Glutamatergic neuron (in vitro differentiated cells): Measurements from ENCODE around the gene CFL1. TPM values are rescaled to one million over a fixed set of nuclear protein-coding genes. Genes with fewer than 3 reads are reported as not detected.

ENCODE experiments used
- DNase-seq: peaks from one replicate; pipeline ENCODE4 v3.0.0; 2022
- H3K27ac Mint-ChIP-seq: one replicate; pipeline ENCODE4 v1.8.0; 2020; ENCODE audit warnings: mild to moderate bottlenecking, mixed read lengths, inconsistent platforms; ENCODE audit not compliant: unreplicated experiment
- H3K27me3 Mint-ChIP-seq: one replicate; pipeline ENCODE4 v1.8.0; 2020; ENCODE audit warnings: mild to moderate bottlenecking, moderate library complexity, mixed read lengths, inconsistent platforms; ENCODE audit not compliant: unreplicated experiment
- H3K36me3 Mint-ChIP-seq: one replicate; pipeline ENCODE4 v1.8.0; 2020; ENCODE audit warnings: mild to moderate bottlenecking, mixed read lengths, inconsistent platforms; ENCODE audit not compliant: unreplicated experiment
- H3K4me1 Mint-ChIP-seq: one replicate; pipeline ENCODE4 v1.8.0; 2020; ENCODE audit warnings: mild to moderate bottlenecking, low read depth, mixed read lengths, inconsistent platforms; ENCODE audit not compliant: unreplicated experiment
- H3K4me3 Mint-ChIP-seq: one replicate; pipeline ENCODE4 v1.8.0; 2020; ENCODE audit warnings: mild to moderate bottlenecking, mixed read lengths, inconsistent platforms; ENCODE audit not compliant: unreplicated experiment
- H3K9me3 Mint-ChIP-seq: one replicate; pipeline ENCODE4 v1.8.0; 2020; ENCODE audit warnings: mild to moderate bottlenecking, moderate library complexity, mixed read lengths, inconsistent platforms; ENCODE audit not compliant: unreplicated experiment
- long read RNA-seq: library from polyadenylated mRNA; unstranded; transcript quantifications from one replicate; pipeline ENCODE4 v2.0.0, GENCODE V29; 2020; ENCODE audit not compliant: unreplicated experiment
- total RNA-seq: library from RNA; stranded (reverse); fragmentation: NEBNext Ultra II Directional; extraction: Animal tissue kit (Norgen Biotek cat#: 25700); gene quantifications from one replicate; pipeline ENCODE4 v1.2.1, GENCODE V29; 2021; ENCODE audit not compliant: unreplicated experiment
- TF ChIP-seq, protein P1 (sequence below): fragments of 200-600 bp; sonication (generic); IDR thresholded peaks from one replicate; pipeline ENCODE4 v1.5.0; 2021; ENCODE audit not compliant: partially characterized antibody, unreplicated experiment

The CFL1 gene
- 1,294 TPM for total RNA-seq
- long read RNA-seq, transcript CFL1-209 (3 exons, 647 nt), result minor isoform, 17 of 1,971 reads
- long read RNA-seq, transcript CFL1-210 (2 exons, 1,509 nt), result minor isoform, 6 of 1,971 reads
- long read RNA-seq, transcript CFL1-201 (4 exons, 1,234 nt), result major isoform, 1,909 of 1,971 reads
- long read RNA-seq, partial matches to known transcripts, result 1 of 1,971 reads
- long read RNA-seq, other reads (novel, unspliced or antisense), result 35 of 1,971 reads

DNA sequence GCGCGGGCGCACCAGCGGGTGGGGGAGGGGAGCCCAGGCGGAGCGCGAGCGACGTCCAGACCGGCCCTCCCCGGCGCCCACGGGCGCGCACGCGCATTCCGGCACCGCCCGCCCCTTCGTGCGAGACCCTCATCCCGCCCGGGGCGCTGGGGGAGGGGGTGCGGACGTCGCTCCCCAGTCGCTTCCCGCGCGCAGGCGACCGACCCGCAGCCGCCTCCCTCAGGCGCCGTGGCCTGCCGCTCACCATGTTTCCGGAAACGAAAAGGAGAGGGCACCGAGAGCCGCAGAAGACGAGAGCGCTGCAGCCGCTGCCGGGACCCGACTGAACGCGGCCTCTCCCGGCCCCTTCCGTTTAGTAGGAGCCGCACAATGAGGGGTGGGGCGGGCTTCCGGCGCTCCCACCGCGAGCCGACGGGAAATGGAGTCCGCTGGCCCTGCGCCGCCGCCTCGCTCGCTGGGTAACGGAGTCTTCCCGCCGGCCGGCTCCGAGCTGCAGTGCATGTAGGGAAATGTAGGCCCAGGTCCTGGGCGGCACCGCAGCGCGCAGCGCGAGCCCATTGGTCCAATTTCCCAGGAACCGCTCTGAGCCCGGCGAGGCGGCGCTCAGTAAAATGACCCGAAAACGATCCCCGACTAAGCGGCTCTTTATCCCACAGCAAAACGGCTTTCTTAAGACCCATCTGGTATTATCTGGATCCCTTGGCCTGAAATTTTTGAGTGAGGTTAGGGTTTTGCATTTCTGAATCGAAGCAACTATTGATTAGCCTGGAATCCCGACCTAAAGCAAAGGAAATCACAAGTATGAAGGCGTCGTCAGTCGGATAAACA, at the start of gene CFL1:
CFL1 (minus strand) TSS at position 328 of the 828 bp plus-strand sequence; CDS start at position 247, 81 bp downstream.
- Mint-ChIP-seq H3K9me3 (peaks cover 38% of the 10 kb centered on the region), H3K36me3 (peaks cover 4% of the 10 kb centered on the region), H3K27ac (peak within 1 kb of the TSS; percentile 98), H3K4me1 (peaks cover 16% of the 10 kb centered on the region), H3K4me3 (peak within 1 kb of the TSS; percentile 98), H3K27me3 (peaks cover 36% of the 10 kb centered on the region)
- TF ChIP-seq, protein P1, sequence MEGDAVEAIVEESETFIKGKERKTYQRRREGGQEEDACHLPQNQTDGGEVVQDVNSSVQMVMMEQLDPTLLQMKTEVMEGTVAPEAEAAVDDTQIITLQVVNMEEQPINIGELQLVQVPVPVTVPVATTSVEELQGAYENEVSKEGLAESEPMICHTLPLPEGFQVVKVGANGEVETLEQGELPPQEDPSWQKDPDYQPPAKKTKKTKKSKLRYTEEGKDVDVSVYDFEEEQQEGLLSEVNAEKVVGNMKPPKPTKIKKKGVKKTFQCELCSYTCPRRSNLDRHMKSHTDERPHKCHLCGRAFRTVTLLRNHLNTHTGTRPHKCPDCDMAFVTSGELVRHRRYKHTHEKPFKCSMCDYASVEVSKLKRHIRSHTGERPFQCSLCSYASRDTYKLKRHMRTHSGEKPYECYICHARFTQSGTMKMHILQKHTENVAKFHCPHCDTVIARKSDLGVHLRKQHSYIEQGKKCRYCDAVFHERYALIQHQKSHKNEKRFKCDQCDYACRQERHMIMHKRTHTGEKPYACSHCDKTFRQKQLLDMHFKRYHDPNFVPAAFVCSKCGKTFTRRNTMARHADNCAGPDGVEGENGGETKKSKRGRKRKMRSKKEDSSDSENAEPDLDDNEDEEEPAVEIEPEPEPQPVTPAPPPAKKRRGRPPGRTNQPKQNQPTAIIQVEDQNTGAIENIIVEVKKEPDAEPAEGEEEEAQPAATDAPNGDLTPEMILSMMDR, result no peak
- DNase-seq, result peak; percentile 98

DNA sequence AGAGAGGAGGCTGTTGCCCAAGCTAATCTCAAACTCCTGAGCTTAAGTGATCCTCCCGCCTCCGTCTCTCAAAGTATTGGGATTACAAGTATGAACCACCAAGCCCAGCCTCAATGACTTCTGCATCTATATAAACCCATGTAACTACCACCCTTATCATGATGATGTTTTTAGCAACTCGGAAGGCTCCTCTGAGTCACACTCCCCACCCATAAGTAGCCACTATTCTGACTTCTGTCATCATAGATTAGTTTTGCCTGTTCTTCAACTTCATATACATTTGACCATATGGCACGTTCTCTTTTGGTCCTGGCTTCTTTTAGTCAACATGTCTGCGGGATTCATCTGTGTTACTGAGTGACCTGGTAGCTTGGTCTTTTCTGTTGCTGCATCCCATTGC, 48.6 kb upstream of the CFL1 start:
- Mint-ChIP-seq H3K9me3 (no peaks in the 10 kb centered on the region), H3K36me3 (no peaks in the 10 kb centered on the region), H3K27me3 (peaks cover 12% of the 10 kb centered on the region), H3K27ac (no peak overlapping the region), H3K4me1 (no peaks in the 10 kb centered on the region), H3K4me3 (no peak overlapping the region)
- TF ChIP-seq, protein P1, result no peak
- no peak for DNase-seq

DNA sequence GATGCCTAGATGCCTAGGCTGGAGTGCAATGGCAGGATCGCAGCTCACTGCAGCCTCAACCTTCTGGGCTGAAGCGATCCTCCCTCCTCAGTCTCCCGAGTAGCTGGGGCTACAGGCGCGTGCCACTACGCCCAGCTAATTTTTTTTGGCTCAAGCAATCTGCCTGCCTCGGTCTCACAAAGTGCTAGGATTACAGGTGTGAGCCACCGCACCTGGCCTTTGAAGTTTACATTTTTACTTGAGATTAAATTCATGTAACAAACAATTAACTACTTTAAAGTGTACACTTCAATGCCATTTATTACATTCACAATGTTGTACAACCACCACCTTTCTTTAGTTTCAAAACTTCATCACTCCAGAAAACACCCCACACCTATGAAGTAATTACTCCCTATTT, 45.7 kb upstream of the CFL1 start:
- Mint-ChIP-seq H3K27ac (no peak overlapping the region), H3K9me3 (peaks cover 2% of the 10 kb centered on the region), H3K36me3 (no peaks in the 10 kb centered on the region), H3K27me3 (peaks cover 18% of the 10 kb centered on the region), H3K4me3 (peak overlapping the region; percentile 60), H3K4me1 (no peaks in the 10 kb centered on the region)
- TF ChIP-seq, protein P1, result no peak
- DNase-seq, result no peak

DNA sequence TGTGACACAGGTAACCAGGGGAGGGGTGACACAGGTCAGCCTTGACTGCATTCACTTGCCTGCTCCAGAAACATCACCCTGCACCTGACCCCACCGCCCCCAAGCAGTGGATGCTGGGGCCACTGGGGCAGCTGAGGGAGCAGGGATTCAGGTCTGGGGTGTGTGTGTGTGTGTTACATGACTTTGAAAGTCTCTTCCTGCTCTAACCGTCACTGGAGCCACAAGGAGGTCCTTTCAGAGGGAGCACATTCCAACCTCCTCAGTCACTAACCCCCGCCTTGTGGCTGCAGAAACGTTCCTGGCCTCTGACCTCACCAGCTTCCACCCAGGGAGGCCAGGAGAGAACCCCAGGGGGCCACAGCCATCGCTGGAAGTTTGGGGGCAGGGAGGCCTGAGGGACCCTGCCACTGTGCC, 45.1 kb upstream of the CFL1 start:
- Mint-ChIP-seq H3K9me3 (peaks cover 2% of the 10 kb centered on the region), H3K36me3 (no peaks in the 10 kb centered on the region), H3K27me3 (peaks cover 18% of the 10 kb centered on the region), H3K4me1 (no peaks in the 10 kb centered on the region), H3K27ac (no peak overlapping the region), H3K4me3 (no peak overlapping the region)
- TF ChIP-seq, protein P1, result no peak
- DNase-seq, result no peak

DNA sequence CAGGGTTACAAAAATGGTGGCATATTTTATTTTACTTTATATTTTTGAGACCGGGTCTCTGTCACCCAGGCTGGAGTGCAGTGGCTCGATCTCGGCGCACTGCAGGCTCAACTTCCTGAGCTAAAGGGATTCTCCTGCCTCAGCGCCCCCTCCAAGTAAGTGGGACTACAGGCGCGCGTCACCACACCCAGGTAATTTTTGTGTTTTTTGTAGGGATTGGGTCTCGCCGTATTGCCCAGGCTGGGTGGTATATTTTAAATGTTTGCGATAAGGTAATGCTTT, 42.9 kb upstream of the CFL1 start:
- Mint-ChIP-seq H3K4me3 (peak overlapping the region; percentile 52), H3K9me3 (peaks cover 4% of the 10 kb centered on the region), H3K4me1 (no peaks in the 10 kb centered on the region), H3K36me3 (no peaks in the 10 kb centered on the region), H3K27ac (no peak overlapping the region), H3K27me3 (peaks cover 21% of the 10 kb centered on the region)
- TF ChIP-seq, protein P1, result no peak
- no peak for DNase-seq
